ENCODE results near the gene GALNT16.
A peak's percentile ranks its signal among the peaks of the same experiment; 100 is the strongest.
"Not testable (repeated sequence)": the region's sequence is repeated elsewhere in the genome, so short reads cannot be mapped to it uniquely, and the experiment has no call there.

The GALNT16 gene

GRCh38 chr14:69260190-69260860, 367 bp downstream of the GALNT16 start:
- DNase-seq = no peak

- DNase-seq = no peak
Observed at GRCh38 chr14:69260861-69261564, 1.1 kb downstream of the GALNT16 start.

DNA sequence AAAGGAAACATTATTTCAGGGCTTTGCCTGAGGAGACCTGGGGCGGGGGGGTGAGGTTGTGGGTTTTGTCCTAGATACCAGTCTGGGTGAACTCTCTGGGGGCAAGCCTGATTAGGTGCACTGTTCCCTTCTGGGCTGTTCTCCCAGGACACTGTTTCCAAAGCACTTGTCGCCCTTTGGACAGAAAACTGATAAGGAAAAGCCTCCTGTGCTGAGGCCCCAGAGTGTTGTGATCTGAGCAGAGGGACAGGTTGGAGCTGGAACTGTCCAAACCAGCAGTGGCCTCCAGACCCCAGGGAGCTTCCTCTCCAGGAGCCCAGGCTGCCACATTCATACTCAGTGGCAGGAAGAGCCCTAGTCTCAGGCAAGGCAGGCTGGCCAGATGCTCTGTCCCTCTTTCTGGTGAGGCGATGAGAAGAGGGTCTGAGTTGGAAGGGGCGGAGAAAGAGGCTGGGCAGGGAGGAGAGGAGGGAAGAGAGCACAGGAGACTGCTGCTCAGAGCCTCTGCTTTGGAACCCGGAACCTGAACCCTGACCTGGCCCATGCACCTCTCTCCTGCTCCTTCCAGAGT, 1.9 kb downstream of the GALNT16 start:
- DNase-seq = no peak

DNA sequence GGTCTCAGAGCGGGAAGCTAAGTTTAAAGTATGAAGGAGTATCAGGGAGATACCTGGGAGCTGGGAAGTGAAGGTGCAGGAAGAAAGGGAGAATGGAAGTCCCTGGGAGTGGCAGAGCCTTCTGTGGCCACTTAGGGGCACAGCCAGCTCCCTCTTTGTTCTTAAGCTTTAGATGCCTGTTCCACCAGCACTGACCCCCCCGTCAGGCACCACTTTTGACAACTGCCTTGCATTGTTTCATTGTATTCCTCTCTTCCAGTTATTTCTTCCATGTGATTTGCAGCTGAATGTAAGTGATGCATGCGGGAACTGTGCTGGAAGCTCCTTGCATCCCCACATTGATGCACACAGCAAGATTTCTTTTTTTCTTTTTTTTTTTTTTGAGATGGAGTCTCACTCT, 2.6 kb downstream of the GALNT16 start:
- no peak for DNase-seq

DNA sequence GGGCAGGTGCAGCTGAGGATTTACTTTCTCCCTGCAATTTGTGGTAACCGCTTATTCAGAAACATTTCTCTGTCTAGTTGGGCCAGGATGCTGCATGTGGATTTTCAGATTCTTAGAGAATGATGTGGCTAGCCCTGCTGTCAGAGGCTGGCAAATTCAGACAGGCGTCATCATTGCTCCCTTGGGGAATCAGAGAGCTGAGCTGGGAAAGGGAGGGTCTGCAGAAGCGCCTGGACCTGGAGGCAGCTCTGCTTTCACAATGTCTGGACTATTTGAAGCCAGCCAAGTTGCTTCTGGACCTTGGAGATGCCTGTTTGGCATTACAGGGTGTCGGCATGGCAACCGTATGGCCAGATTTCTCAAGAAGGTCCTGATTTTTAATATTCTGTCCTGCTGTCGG, 3.4 kb downstream of the GALNT16 start:
- no peak for DNase-seq

GRCh38 chr14:69263771-69264170, 3.8 kb downstream of the GALNT16 start:
- no peak for DNase-seq

GRCh38 chr14:69266572-69267345, 6.8 kb downstream of the GALNT16 start:
- no peak for DNase-seq

GRCh38 chr14:69267492-69267891, 7.5 kb downstream of the GALNT16 start:
- DNase-seq = no peak

DNA sequence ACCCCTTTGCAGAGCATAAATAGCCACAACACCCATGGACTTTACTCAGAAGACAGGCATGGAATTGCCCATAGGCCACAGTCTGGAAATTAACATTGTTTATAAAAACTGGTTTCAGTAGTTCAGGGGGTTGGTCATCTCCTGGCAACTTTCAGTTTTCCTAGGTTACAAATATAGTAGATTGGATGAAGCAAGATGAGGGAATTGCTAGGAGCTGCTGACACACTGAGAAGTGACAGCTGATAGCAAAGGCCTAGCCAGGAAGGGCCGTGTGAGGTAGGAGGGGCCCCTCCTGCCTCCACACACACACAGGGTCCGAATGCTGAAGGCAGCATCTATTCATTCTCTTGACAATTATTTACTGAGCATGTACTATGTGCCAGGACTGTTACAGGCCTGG, 8.3 kb downstream of the GALNT16 start:
- DNase-seq = no peak

DNA sequence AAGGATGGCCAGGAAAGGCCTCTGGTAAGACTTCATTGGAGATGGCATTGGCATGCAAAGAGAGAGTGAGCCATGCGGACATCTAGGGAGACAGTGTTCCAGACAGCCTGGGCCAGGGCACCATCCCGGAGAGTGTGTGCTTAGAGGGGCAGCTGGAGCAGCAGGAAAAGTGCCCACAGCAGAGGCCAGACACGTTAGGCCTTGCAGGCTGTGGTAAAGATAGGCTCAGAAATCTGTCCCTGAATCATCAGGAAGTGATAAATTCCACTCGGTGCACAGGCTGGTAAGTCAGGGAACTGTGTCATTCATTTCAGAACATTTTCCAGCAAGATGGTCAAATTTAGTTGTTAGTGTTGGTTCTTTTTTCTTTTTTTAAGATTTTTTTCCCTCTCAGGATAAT, 8.8 kb downstream of the GALNT16 start:
- DNase-seq = no peak

DNA sequence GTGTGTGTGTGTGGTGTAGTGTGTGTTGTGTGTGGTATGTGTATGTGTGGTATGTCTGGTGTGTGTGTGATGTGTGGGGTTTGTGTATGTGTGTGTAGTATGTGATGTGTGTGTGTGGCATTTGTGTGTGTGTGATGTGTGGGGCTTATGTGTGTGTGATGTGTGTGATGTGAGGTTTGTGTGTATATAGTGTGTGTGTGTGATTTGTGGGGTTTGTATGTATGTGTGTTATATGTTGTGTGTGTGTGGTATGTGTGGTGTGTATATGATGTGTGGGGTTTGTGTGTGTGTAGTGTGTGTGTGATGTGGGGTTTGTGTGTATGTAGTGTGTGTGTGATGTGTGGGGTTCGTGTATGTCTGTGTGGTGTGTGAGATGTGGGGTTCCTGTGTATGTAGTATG, 9.4 kb downstream of the GALNT16 start:
- no peak for DNase-seq

GRCh38 chr14:69270097-69270496, 10.1 kb downstream of the GALNT16 start:
- DNase-seq = no peak

DNA sequence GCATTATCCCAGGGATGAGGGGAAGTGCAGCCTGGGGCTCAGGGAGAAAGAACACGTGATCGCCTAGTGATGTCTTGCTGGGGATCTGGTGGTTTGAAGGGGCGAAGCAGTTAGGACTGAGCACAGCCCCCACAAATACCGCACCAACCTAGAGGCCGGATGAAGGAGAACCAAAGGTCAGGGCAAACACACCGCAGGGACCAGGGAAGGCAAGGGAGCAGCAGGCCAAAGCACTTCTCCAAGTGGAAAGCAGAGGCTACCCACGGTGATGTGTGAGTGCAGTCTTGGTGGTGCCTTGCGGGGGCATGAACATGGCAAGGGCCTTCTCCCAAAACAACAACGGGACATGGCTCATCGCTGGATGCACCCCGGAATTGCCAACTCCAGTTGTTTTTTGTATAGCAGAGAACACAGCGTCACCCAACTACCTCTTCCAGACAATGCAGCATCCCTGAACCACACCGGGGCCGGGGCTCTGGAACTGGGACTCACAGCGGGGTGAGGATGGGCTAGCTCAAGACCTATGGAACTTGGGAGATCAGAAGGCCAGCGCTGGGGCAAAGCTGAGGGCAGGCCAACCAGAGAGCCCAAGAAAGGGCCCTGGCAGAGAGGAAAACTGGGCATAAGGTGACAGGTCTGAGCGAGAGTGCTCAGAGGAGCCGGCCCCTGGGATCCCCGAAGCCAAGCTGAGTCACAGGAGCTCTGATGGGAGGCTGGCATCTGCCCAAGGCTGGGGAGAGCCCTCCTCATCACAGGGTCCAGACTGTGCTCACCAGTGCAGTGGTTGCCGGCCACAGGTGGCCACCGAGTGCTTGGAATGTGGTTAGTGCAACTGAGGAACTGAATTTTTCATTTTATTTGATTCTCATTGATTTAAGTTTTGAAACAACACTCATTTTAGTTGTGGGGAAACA, 11.1 kb downstream of the GALNT16 start:
- DNase-seq = no peak

DNA sequence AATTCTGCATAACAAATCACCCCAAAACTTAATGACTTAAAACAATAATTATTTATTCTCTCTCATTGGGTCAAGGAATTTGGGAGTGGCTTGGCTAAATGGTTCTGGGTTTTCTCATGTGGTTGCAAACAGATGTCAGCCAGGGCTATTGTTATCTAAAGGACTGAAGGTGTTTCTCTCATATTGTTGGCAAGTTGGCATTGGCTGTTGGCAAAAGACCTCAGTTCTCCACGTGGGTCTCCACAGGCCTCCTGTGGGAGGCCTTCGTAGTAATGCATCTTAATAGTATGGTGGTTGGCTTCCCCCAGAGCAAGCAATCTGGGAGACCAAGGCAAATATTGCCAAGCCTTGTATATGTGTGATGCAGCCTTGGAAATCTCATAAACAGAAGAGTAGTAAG, 14.4 kb downstream of the GALNT16 start:
- DNase-seq = no peak

- no peak for DNase-seq
Observed at GRCh38 chr14:69275331-69275730, 15.4 kb downstream of the GALNT16 start.

- DNase-seq = not testable (repeated sequence)
Observed at GRCh38 chr14:69277356-69277755, 17.4 kb downstream of the GALNT16 start.

- no peak for DNase-seq
Observed at GRCh38 chr14:69280746-69281291, 20.9 kb downstream of the GALNT16 start.

DNA sequence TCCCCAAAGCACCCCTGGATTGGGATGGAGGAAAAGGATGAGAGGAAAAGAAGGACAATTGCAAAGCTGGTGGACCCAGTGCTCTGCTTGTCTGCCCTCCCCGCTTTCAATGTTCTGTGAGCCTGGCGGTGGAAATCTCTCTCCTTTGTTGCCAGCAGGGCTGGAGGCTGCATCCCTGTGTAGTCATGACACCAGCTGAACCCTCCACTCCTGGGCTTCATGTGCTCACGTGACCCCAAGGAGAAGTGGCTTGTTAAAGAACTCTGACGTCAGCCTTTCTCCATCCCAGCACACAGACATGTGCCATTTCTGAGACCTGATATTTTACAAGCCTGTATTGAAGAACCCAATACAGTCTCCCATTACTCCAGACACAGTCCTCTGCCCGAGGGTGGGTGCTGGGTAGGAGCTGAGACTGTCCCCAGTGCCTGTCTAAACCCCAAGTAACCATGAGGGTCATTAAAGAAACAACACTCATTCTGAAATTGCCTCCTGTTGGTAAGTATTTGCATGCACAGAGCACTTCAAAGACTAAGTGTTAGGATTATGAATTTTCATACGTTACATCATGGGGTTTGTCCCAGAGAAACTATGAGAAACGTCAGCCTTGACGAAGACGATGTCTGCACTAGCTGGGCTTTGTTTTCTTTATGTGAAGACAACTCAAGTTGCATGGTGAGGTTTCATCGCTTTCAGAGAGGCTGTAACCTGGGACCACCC, 21.7 kb downstream of the GALNT16 start:
- DNase-seq = peak in 1 of 2 donors; percentile 8

DNA sequence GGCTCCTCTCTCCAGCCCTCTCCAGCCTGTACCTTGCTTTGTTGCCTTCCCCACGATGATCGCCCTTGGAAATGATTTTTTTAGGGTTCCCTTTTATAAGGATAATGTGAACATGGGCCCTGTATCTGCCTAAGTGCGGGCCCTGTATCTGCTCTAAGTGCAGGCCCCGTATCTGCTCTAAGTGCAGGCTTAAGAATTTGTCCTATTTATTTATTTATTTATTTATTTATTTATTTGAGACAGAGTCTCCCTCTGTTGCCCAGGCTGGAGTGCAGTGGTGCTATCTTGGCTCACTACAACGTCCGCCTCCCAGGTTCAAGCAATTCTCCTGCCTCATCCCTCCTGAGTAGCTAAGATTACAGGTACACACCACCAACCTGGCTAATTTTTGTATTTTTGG, 22.5 kb downstream of the GALNT16 start:
- DNase-seq = no peak

DNA sequence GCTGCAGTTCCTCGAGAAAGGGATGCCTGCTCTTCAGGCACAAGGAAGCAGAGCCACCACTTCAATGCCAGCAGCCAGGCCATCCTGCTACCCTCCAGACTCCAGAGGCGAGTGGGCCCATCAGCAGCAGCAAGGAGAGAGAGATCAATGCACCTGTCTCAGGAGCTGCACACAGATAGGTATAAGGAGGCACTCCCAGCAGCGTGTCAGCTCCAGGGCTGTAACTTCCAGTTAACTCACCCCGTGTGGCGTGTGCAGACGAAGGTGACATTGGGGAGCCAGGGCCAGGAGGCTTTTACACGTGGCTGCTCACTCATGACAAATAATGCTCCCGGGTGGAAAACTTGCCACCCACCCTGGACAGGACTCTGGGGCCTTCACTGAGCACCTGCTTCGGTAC, 24.2 kb downstream of the GALNT16 start:
- no peak for DNase-seq

DNA sequence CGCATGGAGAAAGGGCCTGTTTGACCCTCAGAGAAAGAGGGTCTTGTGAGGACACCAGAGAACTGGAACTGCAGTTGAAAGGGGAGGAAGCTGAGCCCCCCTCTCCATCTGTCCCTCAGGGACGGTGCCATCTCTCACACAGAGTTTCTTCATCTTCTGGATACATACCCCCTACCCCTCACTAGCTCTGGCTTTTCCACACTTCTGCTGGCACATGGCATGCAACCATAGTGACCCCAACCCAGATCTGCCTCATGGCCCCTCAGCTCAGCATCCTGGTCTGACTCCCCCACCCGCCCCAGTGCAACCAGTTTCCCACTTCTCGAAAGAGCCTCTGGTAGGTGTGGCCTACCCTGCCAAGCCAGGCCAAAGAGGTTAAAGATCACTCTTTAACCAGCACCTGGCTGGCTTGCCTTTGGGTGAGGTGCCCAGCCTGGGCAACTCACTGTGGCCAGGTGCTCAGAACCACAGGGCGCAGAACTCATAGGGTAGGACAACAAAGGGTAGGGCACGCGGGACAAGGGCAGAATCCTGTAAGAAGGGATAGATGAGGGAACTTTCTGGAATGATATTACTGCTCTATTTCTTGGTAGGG, 25.8 kb downstream of the GALNT16 start:
- DNase-seq = no peak

Data from inflammatory macrophage (primary cell).